GM21528 (cell line): ENCODE results near the gene ZBTB25.
A peak's percentile ranks its signal among the peaks of the same experiment; 100 is the strongest.
"Not testable (repeated sequence)": the region's sequence is repeated elsewhere in the genome, so short reads cannot be mapped to it uniquely, and the experiment has no call there.

ENCODE experiments used
- ATAC-seq: cut with Tn5 transposase; IDR thresholded peaks from one replicate; pipeline ENCODE4 v1.9.1; 2021; ENCODE audit warnings: mild to moderate bottlenecking, moderate library complexity; ENCODE audit not compliant: unreplicated experiment, low FRiP score

The ZBTB25 gene

DNA sequence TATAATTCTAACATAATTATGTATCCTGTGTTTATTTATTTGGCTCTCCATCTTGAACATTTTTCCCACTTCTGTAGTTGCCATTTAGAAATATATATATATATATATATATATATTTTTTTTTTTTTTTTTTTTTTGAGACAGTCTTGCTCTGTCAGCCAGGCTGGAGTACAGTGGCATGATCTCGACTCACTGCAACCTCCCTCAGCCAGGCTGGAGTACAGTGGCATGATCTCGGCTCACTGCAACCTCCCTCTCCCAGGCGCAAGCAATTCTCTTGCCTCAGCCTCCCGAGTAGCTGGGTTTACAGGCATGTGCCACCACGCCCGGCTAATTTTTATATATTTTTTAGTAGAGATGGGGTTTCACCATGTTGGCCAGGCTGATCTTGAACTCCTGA is 14.0 kb upstream of the ZBTB25 start:
- ATAC-seq = not testable (repeated sequence)

DNA sequence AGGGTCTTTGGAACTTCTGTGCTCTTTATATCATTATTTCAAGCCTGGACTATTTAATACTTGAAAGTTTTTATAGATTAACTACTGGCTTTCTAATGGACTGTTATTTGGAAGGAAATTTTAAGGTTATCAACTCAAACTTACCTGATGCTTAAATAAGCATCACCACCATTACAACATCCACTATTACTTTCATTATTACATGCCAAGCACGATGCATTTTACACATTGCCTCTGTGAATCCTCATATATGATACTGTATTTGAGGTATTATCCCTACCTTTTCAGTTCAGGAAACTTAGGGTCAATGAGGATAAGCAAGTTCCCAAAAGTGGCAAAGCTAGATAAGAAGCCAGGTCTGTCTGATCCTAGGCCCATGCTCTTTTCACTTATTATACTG is 13.3 kb upstream of the ZBTB25 start:
- no peak for ATAC-seq

- no peak for ATAC-seq
Measured at GRCh38 chr14:64515053-64515452, 11.4 kb upstream of the ZBTB25 start.

DNA sequence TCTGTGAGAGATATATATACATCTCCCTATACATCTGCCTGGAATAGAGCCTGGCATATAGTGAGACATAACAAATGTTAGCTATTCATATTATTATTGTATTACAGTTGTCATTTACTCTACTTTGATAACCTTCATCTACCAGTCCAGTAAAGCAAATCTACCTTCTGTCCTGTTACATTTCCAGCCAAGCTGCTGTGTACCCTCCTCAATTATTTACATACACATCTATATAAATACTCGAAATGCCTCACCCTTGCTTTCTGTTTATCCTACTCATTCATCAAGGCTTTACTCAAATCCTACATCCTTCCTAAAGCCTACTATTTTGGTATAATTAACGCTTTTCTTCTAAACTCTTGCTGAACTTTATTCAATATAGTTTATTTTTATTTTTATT is 9.6 kb upstream of the ZBTB25 start:
- ATAC-seq = no peak

DNA sequence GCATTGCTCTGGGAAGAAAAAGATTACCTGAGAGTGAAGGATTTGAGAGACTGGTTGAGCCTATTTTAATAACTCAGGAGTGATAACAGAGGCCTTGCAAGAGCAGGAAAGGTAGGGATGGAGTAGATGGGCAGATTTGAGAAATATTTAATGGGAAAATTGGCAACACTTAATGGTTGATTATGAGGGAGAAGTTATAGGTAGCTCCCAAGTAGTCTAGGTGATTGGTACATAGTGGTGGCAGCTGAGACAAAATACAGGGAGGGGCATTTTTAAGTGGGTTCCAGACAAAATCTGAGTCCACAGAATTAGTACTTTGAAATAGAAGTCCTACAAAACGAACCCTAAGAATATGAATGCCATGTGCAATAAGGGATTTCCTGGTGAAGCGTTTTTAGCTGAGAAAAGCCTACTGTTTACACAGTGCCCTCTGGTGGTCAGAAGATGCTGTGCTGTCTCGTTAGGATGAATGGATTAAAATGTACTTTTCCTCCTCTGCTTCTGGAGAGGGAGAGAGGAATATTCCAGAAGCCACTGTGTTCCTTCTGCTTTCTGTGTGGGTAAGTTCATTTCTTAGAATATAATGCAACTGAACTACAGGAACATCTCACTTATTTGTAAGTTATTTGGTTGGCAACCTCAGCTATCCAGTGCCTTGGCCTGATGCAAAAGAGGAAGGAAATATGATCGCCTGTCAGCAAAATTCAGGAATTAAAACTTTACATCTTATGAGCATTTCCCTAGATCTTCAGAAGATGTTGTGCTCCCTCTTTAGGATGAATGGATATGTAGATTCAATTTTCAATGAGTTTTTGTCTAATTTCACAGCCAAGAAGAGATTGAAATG is 7.4 kb upstream of the ZBTB25 start:
- ATAC-seq = no peak

GRCh38 chr14:64509036-64509435 is 5.4 kb upstream of the ZBTB25 start:
- no peak for ATAC-seq

GRCh38 chr14:64508215-64508776 is 4.7 kb upstream of the ZBTB25 start:
- no peak for ATAC-seq

DNA sequence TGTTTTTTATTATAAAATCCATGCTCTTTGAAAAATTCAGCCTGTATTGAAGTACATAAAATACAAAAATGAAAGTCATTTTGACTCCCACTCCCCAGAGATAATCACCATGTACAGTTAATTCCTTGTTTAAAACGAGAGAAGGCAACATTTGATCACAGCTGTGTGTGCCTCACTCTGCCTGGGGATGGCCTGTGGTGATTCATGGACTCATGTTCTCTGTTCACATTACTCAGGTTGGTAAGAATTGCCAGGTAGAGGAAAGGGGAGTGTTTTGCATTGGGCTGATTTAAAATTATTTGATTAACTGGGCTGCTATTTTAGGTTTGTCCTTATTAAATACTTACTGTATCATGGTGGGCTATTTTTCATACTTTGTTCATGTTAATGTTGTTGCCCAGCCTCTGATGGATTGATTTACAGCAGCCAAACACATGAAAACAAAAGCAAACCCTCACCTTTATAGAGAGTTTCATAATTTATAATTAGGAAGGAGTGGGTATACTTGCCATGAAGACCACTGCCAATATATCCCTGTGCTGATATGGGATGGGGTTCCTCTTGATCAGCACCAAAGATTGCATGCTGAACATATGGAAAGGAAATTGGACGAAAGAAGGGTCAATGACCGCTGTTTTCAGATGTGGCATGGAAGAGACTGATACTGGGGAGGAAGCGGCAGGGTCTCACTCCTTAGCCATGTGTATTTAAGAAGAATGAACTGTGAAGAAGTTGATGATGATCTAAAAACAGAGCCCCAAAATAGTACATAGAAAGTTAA is 3.9 kb upstream of the ZBTB25 start:
- ATAC-seq = no peak

- no peak for ATAC-seq
Measured at GRCh38 chr14:64506721-64507120, 3.1 kb upstream of the ZBTB25 start.

- peak; percentile 25 for ATAC-seq
Measured at GRCh38 chr14:64504897-64505794, 1.5 kb upstream of the ZBTB25 start.

DNA sequence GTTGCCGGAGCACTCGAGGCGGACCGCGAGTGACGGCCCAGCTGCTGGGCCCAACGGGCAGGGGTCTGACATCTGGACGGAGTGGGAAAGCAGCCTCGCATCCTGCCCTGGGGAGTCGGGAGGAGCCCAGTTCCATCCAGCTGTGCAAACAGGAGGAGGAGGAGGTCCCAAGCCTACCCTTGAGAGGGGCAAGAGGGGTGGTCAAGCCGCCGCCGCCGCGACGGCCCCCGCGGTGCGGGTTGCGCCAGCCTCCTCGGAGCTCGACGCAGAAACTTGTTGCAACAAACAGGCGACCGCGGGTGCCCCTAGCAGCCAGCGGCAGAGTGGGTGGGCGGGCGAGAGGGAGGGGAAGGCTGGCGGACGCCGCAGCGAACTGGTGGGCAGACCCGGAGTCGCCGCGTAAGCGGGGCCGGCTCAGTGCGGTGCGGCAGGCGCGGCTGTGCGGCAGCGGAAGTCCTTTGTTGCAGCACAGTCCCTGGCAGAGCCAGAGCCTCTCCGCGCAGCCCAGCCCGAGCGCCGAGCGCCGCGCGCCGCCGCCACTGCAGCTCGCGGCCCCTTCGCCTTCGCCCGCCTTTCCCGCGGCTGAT is 765 bp upstream of the ZBTB25 start, which contains the start of gene ZBTB1:
Gene ZBTB1 (plus strand): TSS at position 461 of the 587 bp plus-strand sequence. CDS start 16,735 bp downstream, outside the sequence.
- ATAC-seq = peak; percentile 31

GRCh38 chr14:64502887-64503433 is 678 bp downstream of the ZBTB25 start:
- ATAC-seq = peak; percentile 7

DNA sequence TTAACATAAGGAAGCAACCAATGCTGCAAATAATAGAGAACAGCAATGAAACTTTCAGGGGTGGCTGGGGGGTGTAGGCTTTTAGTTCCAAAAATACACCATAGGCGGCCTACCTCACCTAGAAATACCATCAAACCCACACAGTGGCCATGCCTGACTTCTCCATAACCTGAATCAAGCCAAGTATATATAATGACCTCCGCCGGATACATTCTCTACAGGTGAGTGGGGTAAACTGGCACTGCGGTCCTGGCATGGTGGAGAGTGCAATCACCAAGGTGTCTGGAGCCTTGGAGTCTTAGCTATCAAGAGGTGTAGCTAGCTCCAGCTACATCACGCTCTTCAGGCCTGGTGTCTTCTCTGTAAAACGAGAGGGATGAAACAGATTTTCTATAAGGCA is 1.2 kb downstream of the ZBTB25 start:
- no peak for ATAC-seq

- ATAC-seq = no peak
Measured at GRCh38 chr14:64501411-64502171, 2.0 kb downstream of the ZBTB25 start.

DNA sequence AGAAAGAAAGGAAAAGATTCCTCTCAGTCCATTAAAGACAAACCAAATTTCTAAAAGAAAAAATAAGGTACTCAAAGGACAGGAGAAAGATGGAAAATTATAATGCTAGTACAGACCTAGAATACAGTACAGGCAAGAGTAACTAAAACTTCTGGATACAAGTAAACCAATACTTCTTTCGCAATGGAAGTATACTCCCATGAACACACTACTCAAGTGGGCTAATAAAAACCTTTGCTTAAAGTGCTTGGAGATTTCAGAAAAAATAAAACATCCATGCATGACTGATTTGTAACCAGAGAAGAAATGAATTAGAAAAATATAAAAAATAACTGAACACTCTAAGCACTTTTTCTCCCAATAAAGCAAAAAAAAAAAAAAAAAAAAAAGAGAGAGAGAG is 3.5 kb downstream of the ZBTB25 start:
- no peak for ATAC-seq

DNA sequence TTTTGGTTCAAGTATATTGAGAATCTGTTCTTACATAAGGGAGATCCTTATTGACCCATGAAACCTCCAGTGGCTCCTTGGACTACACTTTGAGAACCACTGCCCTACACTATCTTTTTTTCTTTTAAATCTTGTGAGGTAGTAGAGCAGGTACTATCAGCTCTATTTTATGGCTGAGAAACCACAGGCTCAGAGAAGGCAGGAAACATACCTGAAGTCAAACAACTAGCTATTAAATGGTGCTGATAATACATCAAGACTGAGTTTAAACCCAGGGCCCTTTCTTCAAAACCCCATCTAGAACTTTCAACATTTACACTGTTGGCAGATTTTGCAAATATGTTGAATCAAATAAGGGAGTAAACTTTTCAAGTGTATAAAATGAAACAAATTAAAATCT is 6.9 kb downstream of the ZBTB25 start:
- ATAC-seq = no peak

- ATAC-seq = no peak
Measured at GRCh38 chr14:64495252-64495651, 8.4 kb downstream of the ZBTB25 start.

DNA sequence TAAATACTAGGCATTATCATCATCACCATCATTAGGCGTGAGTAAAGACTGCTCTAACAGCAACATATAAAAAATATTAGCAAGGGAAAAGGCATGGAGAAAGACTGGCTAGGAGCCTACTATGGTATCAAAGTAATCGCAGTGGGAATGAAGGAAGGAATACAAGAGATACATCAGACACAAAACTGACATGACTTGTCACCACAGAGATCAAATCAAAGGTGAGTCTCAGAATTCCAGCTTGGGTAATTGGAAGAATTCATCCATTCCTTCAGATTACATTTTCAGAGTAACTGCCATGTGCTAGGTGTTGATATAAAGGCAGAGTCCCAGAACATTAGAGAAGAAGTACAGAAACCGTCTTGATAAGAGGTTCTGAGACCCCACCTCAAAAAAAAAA is 10.2 kb downstream of the ZBTB25 start:
- no peak for ATAC-seq

GRCh38 chr14:64491637-64492036 is 12.0 kb downstream of the ZBTB25 start:
- ATAC-seq = no peak
